Measurements from ENCODE around the gene LRRC51. TPM values are rescaled to one million over a fixed set of nuclear protein-coding genes. Genes with fewer than 3 reads are reported as not detected.

LRRC51 gene
- total RNA-seq, 3 donors from 2014 or later (not counting 1 experiment from before 2014, with no cell fraction given) = 2.0 to 3.1 (median 2.5) TPM

- Mint-ChIP-seq H3K36me3 (no peaks in the 10 kb centered on the region), H3K27me3 (ENCODE audit: low read depth in 2 of 2) (peaks cover 3 to 10% of the 10 kb centered on the region in 2 donors)
- no peak for ATAC-seq
Observed at GRCh38 chr11:72123117-72123653, 42.5 kb downstream of the LRRC51 start.

GRCh38 chr11:72124046-72124445 lies 43.4 kb downstream of the LRRC51 start:
- WGBS (ENCODE audit: insufficient coverage) = 93% methylated on average over 6 of the region's 6 CpGs
- peaks cover 0 to 3% of the 10 kb centered on the region in 2 donors for H3K9me3 Mint-ChIP-seq
- ATAC-seq (no peak), DNase-seq (no peak)
- peaks cover 6 to 13% of the 10 kb centered on the region in 2 donors for H3K27me3 Mint-ChIP-seq (ENCODE audit: low read depth in 2 of 2)
- Histone ChIP-seq H3K36me3 (ENCODE audit: control insufficient read depth, insufficient read depth, low read length) (no peaks in the 10 kb centered on the region), H3K4me1 (ENCODE audit: control insufficient read depth, insufficient read depth, low read length) (no peaks in the 10 kb centered on the region), H3K9me3 (ENCODE audit: control insufficient read depth, insufficient read depth, low read length) (peaks cover 2% of the 10 kb centered on the region), H3K27ac (ENCODE audit: low read length) (no peak overlapping the region), H3K27me3 (ENCODE audit: control insufficient read depth, insufficient read depth, low read length) (no peaks in the 10 kb centered on the region), H3K4me3 (ENCODE audit: low read length) (no peak overlapping the region)
- H3K4me3 Mint-ChIP-seq = no peak overlapping the region
- H3K36me3 Mint-ChIP-seq = no peaks in the 10 kb centered on the region
- no peak for TF ChIP-seq CTCF (IDR thresholded peaks at IDR 0.05)
- intact Hi-C loops (cut with micrococcal nuclease) = no loop called here
- no peaks in the 10 kb centered on the region for H3K4me1 Mint-ChIP-seq
- no peak overlapping the region for H3K27ac Mint-ChIP-seq

More at GRCh38 chr11:72123117-72123653, 42.5 kb downstream of the LRRC51 start:
- TF ChIP-seq CTCF (IDR thresholded peaks at IDR 0.05) = no peak
- H3K36me3 ChIP-seq (ENCODE audit: control insufficient read depth, insufficient read depth, low read length) = no peaks in the 10 kb centered on the region
- no peak for DNase-seq
- H3K4me1 ChIP-seq (ENCODE audit: control insufficient read depth, insufficient read depth, low read length) = no peaks in the 10 kb centered on the region
- no peak overlapping the region for H3K27ac ChIP-seq (ENCODE audit: low read length)
- intact Hi-C loops (cut with micrococcal nuclease) = no loop called here
- no peaks in the 10 kb centered on the region for H3K9me3 Mint-ChIP-seq
- H3K9me3 ChIP-seq (ENCODE audit: control insufficient read depth, insufficient read depth, low read length) = no peaks in the 10 kb centered on the region
- no peak overlapping the region for H3K27ac Mint-ChIP-seq
- no peaks in the 10 kb centered on the region for H3K4me1 Mint-ChIP-seq
- WGBS (ENCODE audit: insufficient coverage) = 78% methylated on average over 3 of the region's 3 CpGs
- H3K4me3 Mint-ChIP-seq = no peak overlapping the region
- no peaks in the 10 kb centered on the region for H3K27me3 ChIP-seq (ENCODE audit: control insufficient read depth, insufficient read depth, low read length)
- H3K4me3 ChIP-seq (ENCODE audit: low read length) = no peak overlapping the region

DNA sequence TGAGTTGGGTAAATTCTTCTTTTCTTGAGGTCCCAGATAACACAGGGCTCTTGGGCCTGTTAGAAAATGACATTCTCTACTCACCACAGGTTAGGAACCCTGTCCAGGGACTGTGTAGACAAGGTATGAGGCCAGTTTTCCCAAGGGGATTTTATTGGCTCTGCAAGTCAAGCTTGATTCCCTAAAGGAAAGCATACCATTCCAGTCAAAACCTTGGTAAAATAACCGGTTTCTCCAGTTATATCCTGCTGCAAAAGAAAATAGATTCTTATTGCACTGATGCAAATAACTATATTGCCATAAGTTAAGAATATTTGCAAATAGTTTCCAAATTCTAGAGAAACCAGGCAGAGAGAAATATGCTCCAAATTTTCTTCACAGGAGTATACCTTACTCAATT lies 45.3 kb downstream of the LRRC51 start:
- Histone ChIP-seq H3K27me3 (ENCODE audit: control insufficient read depth, insufficient read depth, low read length) (no peaks in the 10 kb centered on the region), H3K9me3 (ENCODE audit: control insufficient read depth, insufficient read depth, low read length) (peaks cover 2% of the 10 kb centered on the region), H3K27ac (ENCODE audit: low read length) (no peak overlapping the region), H3K4me3 (ENCODE audit: low read length) (no peak overlapping the region), H3K4me1 (ENCODE audit: control insufficient read depth, insufficient read depth, low read length) (no peaks in the 10 kb centered on the region), H3K36me3 (ENCODE audit: control insufficient read depth, insufficient read depth, low read length) (no peaks in the 10 kb centered on the region)
- H3K36me3 Mint-ChIP-seq = no peaks in the 10 kb centered on the region
- ATAC-seq = no peak
- intact Hi-C loops (cut with micrococcal nuclease) = no loop called here
- WGBS (ENCODE audit: insufficient coverage) = no CpG with 5 or more reads among the region's 1 CpG
- no peaks in the 10 kb centered on the region for H3K4me1 Mint-ChIP-seq
- H3K27ac Mint-ChIP-seq = no peak overlapping the region
- H3K27me3 Mint-ChIP-seq (ENCODE audit: low read depth in 2 of 2) = peaks cover 9 to 22% of the 10 kb centered on the region in 2 donors
- no peak for TF ChIP-seq CTCF (IDR thresholded peaks at IDR 0.05)
- H3K4me3 Mint-ChIP-seq = no peak overlapping the region
- no peak for DNase-seq
- peaks cover 0 to 3% of the 10 kb centered on the region in 2 donors for H3K9me3 Mint-ChIP-seq

- Mint-ChIP-seq H3K27me3 (ENCODE audit: low read depth in 2 of 2) (peaks cover 13 to 27% of the 10 kb centered on the region in 2 donors), H3K4me3 (no peak overlapping the region), H3K4me1 (no peaks in the 10 kb centered on the region), H3K36me3 (no peaks in the 10 kb centered on the region), H3K9me3 (peaks cover 0 to 3% of the 10 kb centered on the region in 2 donors), H3K27ac (no peak overlapping the region)
- intact Hi-C loops (cut with micrococcal nuclease) = no loop called here
- DNase-seq (no peak), ATAC-seq (no peak)
- Histone ChIP-seq H3K27ac (ENCODE audit: low read length) (no peak overlapping the region), H3K4me1 (ENCODE audit: control insufficient read depth, insufficient read depth, low read length) (no peaks in the 10 kb centered on the region), H3K27me3 (ENCODE audit: control insufficient read depth, insufficient read depth, low read length) (no peaks in the 10 kb centered on the region), H3K36me3 (ENCODE audit: control insufficient read depth, insufficient read depth, low read length) (no peaks in the 10 kb centered on the region), H3K4me3 (ENCODE audit: low read length) (no peak overlapping the region), H3K9me3 (ENCODE audit: control insufficient read depth, insufficient read depth, low read length) (peaks cover 2% of the 10 kb centered on the region)
- no peak for TF ChIP-seq CTCF (IDR thresholded peaks at IDR 0.05)
- WGBS (ENCODE audit: insufficient coverage) = 63% methylated on average over 2 of the region's 2 CpGs
Observed at GRCh38 chr11:72127923-72128322, 47.3 kb downstream of the LRRC51 start.
